Measurements from ENCODE around the gene OPALIN.

The OPALIN gene

DNA sequence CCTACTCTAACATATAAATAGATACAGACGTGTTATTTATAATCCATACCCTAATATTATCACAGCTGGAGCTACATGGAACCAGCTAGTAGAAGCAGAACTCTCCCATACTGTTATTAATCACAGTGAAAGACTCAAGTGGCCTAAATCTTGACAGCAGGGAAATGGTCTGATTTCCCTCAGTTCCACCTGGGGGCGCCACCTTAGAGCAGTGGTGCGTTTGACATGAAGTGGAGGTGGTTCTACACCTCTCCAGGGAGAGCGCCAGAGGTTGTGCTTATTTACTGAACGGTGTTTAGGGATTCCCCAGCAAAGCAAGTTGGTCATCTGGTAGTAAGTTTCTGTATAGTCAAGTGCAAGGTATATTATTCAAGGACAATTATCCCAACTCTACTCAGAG lies 37.0 kb downstream of the OPALIN start:
- H3K4me3 ChIP-seq (ENCODE audit: low read depth, low read length): no peak overlapping the region
- TF ChIP-seq, protein P1, sequence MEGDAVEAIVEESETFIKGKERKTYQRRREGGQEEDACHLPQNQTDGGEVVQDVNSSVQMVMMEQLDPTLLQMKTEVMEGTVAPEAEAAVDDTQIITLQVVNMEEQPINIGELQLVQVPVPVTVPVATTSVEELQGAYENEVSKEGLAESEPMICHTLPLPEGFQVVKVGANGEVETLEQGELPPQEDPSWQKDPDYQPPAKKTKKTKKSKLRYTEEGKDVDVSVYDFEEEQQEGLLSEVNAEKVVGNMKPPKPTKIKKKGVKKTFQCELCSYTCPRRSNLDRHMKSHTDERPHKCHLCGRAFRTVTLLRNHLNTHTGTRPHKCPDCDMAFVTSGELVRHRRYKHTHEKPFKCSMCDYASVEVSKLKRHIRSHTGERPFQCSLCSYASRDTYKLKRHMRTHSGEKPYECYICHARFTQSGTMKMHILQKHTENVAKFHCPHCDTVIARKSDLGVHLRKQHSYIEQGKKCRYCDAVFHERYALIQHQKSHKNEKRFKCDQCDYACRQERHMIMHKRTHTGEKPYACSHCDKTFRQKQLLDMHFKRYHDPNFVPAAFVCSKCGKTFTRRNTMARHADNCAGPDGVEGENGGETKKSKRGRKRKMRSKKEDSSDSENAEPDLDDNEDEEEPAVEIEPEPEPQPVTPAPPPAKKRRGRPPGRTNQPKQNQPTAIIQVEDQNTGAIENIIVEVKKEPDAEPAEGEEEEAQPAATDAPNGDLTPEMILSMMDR (IDR thresholded peaks at IDR 0.05; ENCODE audit: insufficient read depth, low read depth, low read length, missing control alignments): no peak
- no peak for DNase-seq (ENCODE audit: low read depth)

DNA sequence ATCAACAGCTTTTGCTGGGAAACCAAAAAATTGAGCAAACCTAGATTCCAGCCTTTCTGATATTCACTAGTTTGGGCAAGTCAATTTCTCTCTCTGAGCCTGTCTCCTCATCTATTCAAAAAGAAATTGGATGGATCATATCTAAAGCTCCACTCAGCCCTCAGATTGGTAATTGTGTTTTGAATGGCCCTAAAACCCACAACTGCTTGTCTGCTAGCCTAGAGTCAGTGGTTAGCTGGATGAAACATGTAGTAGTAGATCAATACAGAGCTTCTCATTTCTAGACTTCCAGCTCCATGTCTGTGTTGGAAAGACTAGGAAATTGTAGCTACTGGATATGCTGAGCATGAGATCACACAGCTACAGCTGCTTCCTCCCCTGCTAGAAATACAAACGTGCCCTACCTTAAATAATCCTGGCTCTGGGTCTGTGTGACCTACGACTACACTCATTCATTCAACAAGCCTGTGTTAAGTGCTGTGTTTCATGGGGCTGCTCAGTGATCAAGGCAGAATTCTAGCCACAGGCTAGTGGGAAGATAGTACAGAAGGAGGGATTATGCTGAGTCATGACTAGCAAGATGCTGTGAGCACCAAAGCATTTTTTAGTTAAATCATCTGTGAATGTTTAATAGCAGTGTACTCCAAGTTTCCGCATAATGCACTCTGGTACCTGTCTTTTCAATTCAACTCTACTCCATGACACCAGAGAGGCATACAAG lies 38.9 kb downstream of the OPALIN start:
- TF ChIP-seq, protein P1 (IDR thresholded peaks at IDR 0.05; ENCODE audit: insufficient read depth, low read depth, low read length, missing control alignments): no peak
- DNase-seq (ENCODE audit: low read depth): no peak
- H3K4me3 ChIP-seq (ENCODE audit: low read depth, low read length): no peak overlapping the region

DNA sequence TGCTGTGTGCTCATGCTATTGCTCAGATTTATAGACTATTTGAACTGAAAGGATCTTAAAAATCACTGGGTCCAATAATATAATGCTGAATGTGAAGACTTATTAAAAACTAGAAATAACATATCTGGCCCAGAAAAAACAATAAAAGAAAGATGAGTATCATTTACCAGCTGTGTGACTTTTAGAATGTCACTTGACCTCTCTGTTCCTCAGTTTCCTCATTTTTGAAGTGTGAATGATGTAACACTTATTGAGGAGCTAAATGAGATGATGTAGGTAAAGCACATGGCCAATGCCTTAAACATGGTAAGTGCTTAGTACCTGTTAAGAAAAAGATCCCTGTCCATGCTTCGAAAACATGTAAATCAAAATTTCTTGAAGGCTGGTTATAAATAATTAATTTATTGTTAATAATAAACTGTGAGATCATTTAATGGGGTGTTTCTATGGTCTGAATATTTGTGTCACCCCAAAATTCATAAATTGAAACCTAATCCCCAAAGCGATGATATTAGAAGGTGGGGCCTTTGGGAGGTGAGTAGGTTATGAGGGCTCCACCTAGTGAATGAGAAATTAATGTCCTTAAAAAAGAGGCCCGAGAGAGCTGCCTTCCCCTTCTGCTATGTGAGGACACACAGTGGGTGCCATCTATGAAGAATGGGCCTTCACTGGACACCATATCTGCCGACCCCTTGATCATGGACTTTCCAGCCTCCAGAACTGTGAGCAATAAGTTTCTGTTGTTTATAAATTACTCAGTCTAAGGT lies 41.6 kb downstream of the OPALIN start:
- no peak overlapping the region for H3K4me3 ChIP-seq (ENCODE audit: low read depth, low read length)
- no peak for DNase-seq (ENCODE audit: low read depth)
- TF ChIP-seq, protein P1 (IDR thresholded peaks at IDR 0.05; ENCODE audit: insufficient read depth, low read depth, low read length, missing control alignments): no peak

- TF ChIP-seq, protein P1 (IDR thresholded peaks at IDR 0.05; ENCODE audit: insufficient read depth, low read depth, low read length, missing control alignments): no peak
Measured at GRCh38 chr10:96313344-96313743, 45.5 kb downstream of the OPALIN start.

DNA sequence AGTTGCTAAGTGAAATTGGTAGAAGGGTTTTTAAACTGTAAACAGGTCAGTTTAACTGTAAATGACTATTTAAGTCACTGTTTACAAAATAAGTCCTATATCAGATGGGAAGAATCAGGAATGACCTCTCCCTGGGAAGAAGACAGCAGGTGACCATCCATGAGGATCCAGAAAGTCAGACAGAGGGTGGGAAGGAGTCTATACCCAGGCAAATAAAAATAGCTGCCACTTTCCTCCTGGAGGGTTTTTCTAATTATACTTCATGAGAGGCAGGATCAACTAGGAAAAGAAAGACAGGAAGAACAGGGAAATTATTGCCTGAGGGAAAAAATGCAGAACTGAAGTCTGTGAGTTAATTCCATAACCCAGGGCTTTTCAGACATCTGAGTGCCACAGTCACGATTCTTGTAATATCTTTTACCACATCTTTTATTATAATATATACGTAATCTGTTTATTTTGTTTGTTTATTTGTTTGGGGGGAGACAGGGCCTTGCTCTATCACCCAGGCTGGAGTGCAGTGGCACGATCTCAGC lies 47.6 kb downstream of the OPALIN start:
- H3K4me3 ChIP-seq (ENCODE audit: low read depth, low read length): no peak overlapping the region
- DNase-seq (ENCODE audit: low read depth): no peak
- TF ChIP-seq, protein P1 (IDR thresholded peaks at IDR 0.05; ENCODE audit: insufficient read depth, low read depth, low read length, missing control alignments): no peak

More at GRCh38 chr10:96313344-96313743, 45.5 kb downstream of the OPALIN start:
- no peak for DNase-seq (ENCODE audit: low read depth)
- H3K4me3 ChIP-seq (ENCODE audit: low read depth, low read length): no peak overlapping the region

- no peak for DNase-seq (ENCODE audit: low read depth)
- TF ChIP-seq, protein P1 (IDR thresholded peaks at IDR 0.05; ENCODE audit: insufficient read depth, low read depth, low read length, missing control alignments): no peak
- H3K4me3 ChIP-seq (ENCODE audit: low read depth, low read length): no peak overlapping the region
Measured at GRCh38 chr10:96310321-96310669, 48.5 kb downstream of the OPALIN start.
